Stomach (tissue), 4 donors: ENCODE measurements around the gene KRTAP6-2.

ENCODE experiments used
- EP300 ChIP-seq: sonication (generic); formaldehyde crosslinking; IDR thresholded peaks from one replicate; pipeline ENCODE4 v1.6.1; 2017; ENCODE audit warnings: antibody characterized with exemption
- POLR2A ChIP-seq, 4 donors: fragments of 450-650 bp; IDR thresholded peaks; one replicate each; pipeline ENCODE4 v1.6.1; 2016; ENCODE audit warnings: antibody characterized with exemption in 4 of 4, control low read depth in 2 of 4, mild to moderate bottlenecking in 1 of 4, moderate library complexity in 1 of 4
- POLR2AphosphoS5 ChIP-seq, 3 donors: sonication (generic); formaldehyde crosslinking; IDR thresholded peaks; one replicate each; pipeline ENCODE4 v1.6.1; 2016; ENCODE audit warnings: antibody characterized with exemption in 3 of 3
- TF ChIP-seq, protein P1 (sequence below), 7 experiments: fragments of 450-650 bp in 4 of 7; fragments of 200-600 bp in 3 of 7; sonication (generic) in 3 of 7; IDR thresholded peaks; one replicate each; pipeline ENCODE4 v1.5.1; 2016 to 2019; ENCODE audit warnings: antibody characterized with exemption in 7 of 7, control low read depth in 2 of 7, mild to moderate bottlenecking in 1 of 7

DNA sequence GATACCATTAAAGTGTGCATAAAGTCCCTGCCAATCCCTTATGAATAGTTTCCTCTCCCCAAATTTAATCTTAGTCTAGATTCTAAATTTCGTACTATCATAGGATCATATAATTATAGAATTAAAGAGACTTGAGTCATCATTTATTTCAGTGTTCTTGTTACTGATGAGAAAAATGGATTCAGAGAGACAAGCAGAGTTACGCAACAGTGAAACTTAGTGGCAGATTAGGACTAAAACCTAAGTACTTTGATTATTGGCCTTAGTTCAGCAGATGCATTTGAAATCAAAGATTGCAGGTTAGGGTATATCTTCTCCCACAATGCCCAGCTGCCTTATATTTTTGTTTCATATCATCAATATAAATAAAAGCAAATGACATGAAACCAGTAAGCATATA lies 36.7 kb downstream of the KRTAP6-2 start:
- TF ChIP-seq, protein P1, sequence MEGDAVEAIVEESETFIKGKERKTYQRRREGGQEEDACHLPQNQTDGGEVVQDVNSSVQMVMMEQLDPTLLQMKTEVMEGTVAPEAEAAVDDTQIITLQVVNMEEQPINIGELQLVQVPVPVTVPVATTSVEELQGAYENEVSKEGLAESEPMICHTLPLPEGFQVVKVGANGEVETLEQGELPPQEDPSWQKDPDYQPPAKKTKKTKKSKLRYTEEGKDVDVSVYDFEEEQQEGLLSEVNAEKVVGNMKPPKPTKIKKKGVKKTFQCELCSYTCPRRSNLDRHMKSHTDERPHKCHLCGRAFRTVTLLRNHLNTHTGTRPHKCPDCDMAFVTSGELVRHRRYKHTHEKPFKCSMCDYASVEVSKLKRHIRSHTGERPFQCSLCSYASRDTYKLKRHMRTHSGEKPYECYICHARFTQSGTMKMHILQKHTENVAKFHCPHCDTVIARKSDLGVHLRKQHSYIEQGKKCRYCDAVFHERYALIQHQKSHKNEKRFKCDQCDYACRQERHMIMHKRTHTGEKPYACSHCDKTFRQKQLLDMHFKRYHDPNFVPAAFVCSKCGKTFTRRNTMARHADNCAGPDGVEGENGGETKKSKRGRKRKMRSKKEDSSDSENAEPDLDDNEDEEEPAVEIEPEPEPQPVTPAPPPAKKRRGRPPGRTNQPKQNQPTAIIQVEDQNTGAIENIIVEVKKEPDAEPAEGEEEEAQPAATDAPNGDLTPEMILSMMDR (IDR thresholded peaks at IDR 0.05): no peak
- TF ChIP-seq POLR2AphosphoS5 (IDR thresholded peaks at IDR 0.05) (no peak), POLR2A (IDR thresholded peaks at IDR 0.05) (no peak), EP300 (no peak)
